Measurements from ENCODE around the gene CCDC112. TPM values are rescaled to one million over a fixed set of nuclear protein-coding genes. Genes with fewer than 3 reads are reported as not detected.
A peak's percentile ranks its signal among the peaks of the same experiment; 100 is the strongest.

The CCDC112 gene
- total RNA-seq, 1 donor from 2014 or later: 3.4 TPM

DNA sequence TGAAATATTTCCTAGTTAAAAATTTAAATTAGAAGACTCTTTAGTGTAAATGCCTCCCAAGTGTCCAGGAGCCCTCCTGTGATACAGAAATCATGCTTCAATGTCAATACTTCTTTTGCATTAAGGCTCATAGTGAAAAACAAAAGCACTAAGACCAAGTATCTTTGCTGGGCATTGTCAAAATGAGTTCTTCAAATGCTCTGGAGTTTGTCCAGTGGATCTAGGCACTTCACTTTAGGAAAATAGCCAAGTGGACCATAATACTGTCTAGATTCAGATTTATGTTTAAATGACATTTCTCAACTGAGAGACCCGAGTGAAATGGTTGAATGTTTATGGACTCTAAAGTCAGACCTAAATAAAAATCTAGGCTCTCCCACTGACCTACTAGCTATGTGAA, 21.3 kb upstream of the CCDC112 start:
- DNase-seq (ENCODE audit: low read depth in 2 of 2): no peak

DNA sequence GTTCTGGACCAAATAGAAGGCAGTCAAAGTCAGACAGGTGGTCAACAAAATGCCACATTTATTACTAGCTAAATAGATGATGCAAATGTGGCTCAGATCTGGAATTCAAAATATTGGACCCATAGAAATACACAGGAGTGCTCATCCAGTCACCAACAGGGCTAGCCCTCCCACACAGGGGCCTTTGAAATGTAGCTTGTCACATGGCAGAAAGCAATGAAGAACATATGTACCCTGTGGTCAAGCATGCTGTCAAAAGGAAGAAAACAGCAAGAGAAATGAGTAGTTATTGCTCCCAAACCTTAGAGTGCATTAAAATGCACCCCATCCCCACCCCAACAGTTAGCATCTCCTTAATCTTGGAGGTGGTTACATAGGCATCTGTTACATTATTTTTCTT, 20.9 kb upstream of the CCDC112 start:
- DNase-seq (ENCODE audit: low read depth in 2 of 2): no peak

GRCh38 chr5:115313632-115314031, 17.2 kb upstream of the CCDC112 start:
- no peak for DNase-seq (ENCODE audit: low read depth in 2 of 2)

DNA sequence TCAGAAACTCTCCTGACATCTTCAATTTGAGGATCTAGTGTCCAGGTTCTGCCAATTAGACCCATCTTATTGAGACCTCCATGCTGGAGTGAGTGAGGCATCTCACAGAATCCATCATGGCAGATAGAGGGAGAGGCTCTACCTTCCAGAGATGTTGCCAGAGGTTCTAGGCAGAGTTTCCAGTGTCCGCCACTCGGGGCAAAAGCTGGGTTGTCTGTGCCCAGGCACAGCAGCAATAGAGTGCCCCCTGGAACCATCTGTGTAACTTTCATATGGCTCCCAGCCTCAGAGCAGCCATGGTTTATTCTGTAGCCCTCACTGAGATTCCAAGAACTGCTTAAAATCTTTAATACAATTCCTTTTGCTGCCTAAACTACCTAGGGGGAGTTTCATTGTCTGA, 16.6 kb upstream of the CCDC112 start:
- DNase-seq (ENCODE audit: low read depth in 2 of 2): no peak

- peak; percentile 57 to 58 for DNase-seq (ENCODE audit: low read depth in 2 of 2)
These were observed 13.4 kb upstream of the CCDC112 start for GRCh38 chr5:115309751-115310370.

GRCh38 chr5:115308815-115309214, 12.4 kb upstream of the CCDC112 start:
- DNase-seq (ENCODE audit: low read depth in 2 of 2): no peak

DNA sequence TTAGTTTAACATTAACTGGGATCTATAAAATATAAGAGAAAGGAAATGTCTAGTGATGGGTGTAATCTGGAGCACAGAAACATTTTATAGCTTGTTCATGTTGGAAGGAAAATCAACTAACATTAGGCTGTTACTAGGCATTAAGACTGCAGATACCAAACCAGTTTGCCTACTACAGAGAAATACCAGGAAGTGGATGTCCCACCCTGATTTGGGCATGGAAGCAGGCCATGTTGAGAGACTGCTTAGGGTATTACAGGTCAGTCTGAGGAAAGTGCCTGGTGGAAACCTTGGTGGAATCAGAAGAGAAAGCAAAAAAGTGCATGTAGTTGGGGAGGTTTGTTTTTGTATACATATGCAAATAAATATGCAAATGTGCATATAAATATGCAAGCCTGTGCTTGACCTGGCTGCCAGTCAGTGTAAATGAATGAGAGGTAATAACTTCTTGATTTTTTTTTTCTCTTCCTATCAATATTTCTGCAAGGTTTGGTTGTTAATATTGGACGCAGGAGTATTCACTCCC, 9.6 kb upstream of the CCDC112 start:
- DNase-seq (ENCODE audit: low read depth in 2 of 2): no peak

DNA sequence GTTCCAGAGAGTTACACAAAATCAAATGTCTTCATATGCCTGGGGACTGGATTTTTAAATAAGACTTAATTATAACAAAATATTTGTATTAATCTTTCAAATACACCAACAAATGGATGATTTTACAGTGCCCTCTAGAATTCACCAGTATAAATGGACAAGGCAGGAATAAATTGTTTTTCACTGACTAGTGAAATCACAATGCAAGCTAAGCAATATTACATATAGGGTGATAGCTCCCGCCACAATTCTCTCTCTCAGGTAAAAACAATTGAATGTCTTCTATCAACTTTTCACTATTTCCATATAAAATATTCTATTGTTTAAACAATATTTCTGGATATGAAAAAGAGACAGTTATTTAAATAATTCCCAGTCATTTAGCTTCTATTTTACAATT, 8.0 kb upstream of the CCDC112 start:
- DNase-seq (ENCODE audit: low read depth in 2 of 2): no peak

DNA sequence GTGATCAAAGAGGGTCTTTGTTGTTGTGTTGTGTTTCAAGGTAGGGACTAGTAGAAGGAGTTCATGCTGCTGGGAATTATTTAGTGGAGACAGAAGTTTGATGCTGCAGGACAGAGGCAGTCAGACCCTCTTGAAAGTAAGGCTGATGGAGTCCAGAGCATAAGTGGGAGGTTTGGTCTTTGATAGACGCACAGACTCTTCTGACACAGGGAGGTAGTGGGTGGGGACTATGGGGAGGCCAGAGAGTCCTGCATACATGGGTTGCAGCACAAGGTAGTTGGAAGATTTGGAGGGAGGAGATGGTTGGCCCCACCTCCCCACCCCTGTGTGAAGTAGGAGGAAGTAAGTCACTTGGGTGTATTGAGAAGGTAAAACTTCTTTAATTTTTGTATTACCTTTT, 2.4 kb upstream of the CCDC112 start:
- DNase-seq (ENCODE audit: low read depth in 2 of 2): no peak

- DNase-seq (ENCODE audit: low read depth in 2 of 2): no peak
These were observed 577 bp upstream of the CCDC112 start for GRCh38 chr5:115297031-115297430.

GRCh38 chr5:115295777-115296123, 704 bp downstream of the CCDC112 start:
- no peak for DNase-seq (ENCODE audit: low read depth in 2 of 2)

- no peak for DNase-seq (ENCODE audit: low read depth in 2 of 2)
These were observed 5.1 kb downstream of the CCDC112 start for GRCh38 chr5:115291397-115291796.

- DNase-seq (ENCODE audit: low read depth in 2 of 2): no peak
These were observed 7.3 kb downstream of the CCDC112 start for GRCh38 chr5:115289104-115289503.

DNA sequence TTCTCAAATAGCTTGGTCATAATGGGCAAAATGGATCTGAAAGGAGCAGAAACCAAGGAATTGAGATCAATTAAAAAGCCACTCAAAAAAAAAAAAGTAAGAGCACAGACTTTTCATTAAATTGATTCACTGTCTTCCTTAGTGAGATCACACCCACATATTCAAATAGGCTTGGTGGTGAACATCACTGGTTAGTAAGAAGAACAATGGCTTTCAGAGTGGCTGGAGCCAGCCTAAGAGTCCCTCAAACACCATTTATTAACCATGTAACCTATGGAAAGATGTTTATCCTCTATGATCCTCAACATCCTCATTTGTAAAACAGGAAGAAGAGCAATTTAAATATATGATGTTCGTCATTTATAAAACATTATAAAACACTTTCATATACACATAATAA, 12.4 kb downstream of the CCDC112 start:
- DNase-seq (ENCODE audit: low read depth in 2 of 2): no peak

- DNase-seq (ENCODE audit: low read depth in 2 of 2): no peak
These were observed 14.3 kb downstream of the CCDC112 start for GRCh38 chr5:115282131-115282530.

DNA sequence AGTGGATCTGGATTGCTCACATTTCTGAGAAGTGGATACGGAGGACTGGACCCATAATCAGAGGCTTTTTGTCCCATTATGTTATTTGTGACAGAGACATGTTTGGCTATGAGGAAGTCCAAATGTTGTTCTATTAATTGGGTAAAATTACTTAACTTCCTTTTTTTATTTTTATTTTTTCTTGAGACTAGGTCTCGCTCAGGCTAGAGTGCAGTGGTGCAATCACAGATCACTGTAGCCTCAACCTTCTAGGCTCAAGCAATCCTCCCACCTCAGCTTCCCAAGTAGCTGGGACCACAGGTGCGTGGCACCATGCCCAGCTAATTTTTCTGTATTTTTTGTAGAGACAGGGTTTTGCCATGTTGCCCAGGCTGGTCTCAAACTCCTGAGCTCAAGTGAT, 21.9 kb downstream of the CCDC112 start:
- DNase-seq (ENCODE audit: low read depth in 2 of 2): no peak

DNA sequence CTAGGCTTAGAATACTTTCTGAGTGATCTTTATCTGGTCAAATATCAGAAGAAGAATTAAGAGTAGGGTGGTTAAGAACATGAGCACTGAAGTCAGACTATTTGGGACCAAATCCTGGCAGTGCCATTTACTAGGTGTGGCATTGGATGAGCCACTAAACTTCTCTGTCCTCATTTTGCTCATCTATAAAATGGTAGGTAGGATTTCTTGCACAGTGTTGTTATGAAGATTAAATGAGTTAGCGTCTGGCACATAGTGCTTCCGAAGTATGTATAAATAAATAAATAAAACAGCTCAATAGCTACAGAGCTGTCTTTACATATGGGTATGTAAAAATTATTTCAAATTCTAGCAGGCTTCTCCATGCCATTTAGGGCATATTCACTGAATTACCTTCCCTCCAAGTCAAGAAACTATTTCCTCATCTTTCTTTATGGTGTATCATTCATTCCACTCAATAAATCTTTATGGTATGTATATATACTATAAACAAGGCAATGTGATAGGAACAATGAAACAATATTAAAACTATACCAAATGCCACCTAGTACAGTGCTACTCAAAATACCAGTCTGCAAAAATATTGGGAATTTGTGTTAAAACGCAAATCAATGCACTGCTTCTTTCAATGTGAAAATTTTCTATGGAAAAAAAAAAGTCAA, 24.0 kb downstream of the CCDC112 start:
- no peak for DNase-seq (ENCODE audit: low read depth in 2 of 2)

GRCh38 chr5:115271295-115272050, 25.0 kb downstream of the CCDC112 start:
- DNase-seq (ENCODE audit: low read depth in 2 of 2): no peak

DNA sequence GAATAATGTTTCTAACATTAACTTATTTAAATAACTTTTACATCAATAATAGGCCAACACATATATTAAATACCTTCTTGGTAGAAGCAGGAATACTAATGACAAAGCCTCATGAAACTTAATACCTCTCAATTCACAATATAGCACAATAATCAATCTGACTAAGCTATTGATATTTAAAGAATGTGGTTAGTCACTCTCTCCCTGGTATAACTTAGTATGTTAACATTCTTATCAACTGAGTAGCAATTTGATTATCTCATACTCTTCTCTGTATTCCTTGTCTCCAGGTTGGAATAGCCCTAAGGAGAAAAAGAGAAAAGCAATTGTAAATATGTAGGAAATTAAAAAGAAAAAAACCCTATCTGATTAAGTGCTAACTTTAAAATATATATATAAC, 28.8 kb downstream of the CCDC112 start:
- no peak for DNase-seq (ENCODE audit: low read depth in 2 of 2)

DNA sequence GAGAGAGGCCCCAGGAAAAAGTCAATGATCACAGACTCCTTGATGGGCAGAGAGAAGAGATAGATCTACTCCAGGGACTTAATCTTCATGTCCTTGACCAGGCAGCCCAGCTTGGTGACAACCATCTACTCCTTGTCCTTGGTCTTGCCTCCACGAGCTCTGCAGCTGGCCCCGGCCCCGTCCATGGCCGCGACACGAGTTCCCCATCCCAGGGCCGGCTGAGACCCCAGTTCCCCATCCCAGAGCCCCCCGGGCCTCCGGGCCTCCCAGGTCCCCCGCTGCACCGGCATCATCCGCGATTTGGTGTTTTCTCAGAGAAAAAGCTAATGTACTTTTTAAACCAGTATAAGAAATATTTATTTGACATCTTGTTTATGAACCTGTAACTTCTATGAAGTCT, 31.2 kb downstream of the CCDC112 start:
- no peak for DNase-seq (ENCODE audit: low read depth in 2 of 2)

GRCh38 chr5:115264786-115265185, 31.7 kb downstream of the CCDC112 start:
- no peak for DNase-seq (ENCODE audit: low read depth in 2 of 2)

- DNase-seq (ENCODE audit: low read depth in 2 of 2): no peak
These were observed 33.4 kb downstream of the CCDC112 start for GRCh38 chr5:115263078-115263380.
